Cardiac atrium fibroblast (primary cell): ENCODE measurements around the gene SMIM36. TPM values are rescaled to one million over a fixed set of nuclear protein-coding genes. Genes with fewer than 3 reads are reported as not detected.

Experiments
- total RNA-seq: library from RNA; depleted of rRNA; stranded (reverse); fragments of >200 nt; gene quantifications from 2 replicates; pipeline ENCODE4 v1.2.3, GENCODE V29; 2015

SMIM36 gene
- total RNA-seq = not detected in 2 replicates

DNA sequence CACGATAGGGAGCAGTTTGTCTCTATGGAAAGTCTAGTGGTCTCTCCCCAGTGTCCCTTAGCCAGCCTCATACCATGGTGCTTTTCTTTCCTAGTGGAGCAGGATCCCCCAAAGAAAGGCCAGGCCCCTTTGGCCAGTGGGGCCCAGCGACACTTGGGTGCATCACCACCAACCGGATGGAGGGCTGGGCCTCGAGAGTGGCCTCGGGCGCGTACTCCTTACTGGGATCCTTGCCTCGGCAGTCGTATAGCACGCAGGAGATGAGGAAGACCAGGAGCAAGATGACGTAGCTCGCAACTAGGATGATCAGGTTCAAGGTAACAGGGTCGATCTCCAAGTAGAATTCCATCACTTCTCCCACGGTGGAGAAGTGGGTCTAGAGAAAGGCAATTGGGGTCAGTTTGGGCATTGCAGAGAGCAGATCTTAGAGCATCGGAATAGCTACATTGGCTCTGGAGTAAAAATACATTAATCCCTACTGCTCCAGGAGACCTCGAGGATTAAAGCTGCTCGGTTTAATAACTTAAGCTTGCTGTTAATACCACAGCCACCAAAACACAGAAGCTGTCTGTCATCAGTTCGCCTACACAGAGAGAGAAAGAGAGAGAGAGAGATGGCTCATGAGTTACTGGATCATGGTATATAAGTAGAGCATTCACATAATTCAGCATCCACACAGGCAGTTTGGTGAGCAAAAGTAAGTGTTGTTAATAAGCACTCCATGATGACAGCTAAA lies at the start of gene SMIM36:
Gene SMIM36 (minus strand): TSS at position 467 of the 736 bp plus-strand sequence.

DNA sequence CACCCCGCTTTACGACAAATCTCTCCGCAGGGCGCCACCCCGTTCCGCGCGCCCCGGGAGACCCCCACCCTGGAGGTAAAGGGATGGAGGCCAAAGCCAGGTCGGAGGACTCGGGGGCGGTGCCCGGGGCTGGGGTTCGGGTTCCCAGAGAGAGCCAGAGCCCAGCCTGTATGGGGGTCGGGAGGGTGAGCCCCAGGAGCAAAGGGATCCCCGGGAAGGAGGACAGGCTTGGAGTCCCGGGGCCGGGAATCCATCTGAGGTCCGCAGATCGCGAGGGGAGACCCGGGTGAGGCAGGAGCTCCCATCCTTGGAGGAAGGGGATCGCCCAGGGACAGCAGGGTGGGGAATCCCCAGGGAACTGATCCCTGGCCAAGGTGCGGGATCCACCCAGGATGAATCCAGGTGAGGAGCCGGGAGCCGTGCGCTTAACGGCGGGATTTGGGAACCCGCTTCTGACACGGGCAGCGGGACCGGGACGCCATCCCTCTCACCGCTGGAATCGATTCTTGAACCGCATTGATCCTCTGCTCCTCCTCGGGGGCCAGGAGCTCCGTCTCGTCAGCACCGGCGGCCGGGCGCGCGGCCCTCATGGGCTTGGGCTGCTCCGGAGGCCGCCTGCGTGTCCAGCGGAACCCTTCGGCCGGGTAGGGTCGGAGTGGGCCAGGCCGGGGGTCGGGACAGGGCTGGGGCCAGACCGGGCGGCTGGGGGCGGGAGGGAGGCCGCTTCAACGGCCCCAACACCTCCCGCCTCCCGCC lies 89.9 kb downstream of the SMIM36 start, which contains the start of gene MMD:
Gene MMD (minus strand): TSS at position 657 of the 756 bp plus-strand sequence. CDS start 140 bp downstream, at position 517.

Other genes with a start within 250 kb of the SMIM36 start
- gene HLF, start 246.5 kb downstream of the SMIM36 start, total RNA-seq = 0.16 TPM in 1 of 2 replicates, not detected in the other
- 25.1 and 34.8 TPM in 2 replicates for gene MMD, start 89.6 kb downstream of the SMIM36 start, total RNA-seq
- gene TMEM100, start 211.4 kb upstream of the SMIM36 start, total RNA-seq = 4.0 and 4.9 TPM in 2 replicates
- gene PCTP, start 239.6 kb upstream of the SMIM36 start, total RNA-seq = 10.3 and 18.8 TPM in 2 replicates